HepG2 (cell line): ENCODE measurements around the gene ZFYVE27. TPM values are rescaled to one million over a fixed set of nuclear protein-coding genes. Genes with fewer than 3 reads are reported as not detected.

ENCODE experiments used
- ATAC-seq: fragments of 200-7000 bp; cut with Tn5 transposase; 3 replicates; pipeline ENCODE4 v1.9.1; 2020; ENCODE audit warnings: mild to moderate bottlenecking, moderate library complexity
- BruUV-seq: library from RNA; stranded (reverse); fragments of 400-500 nt; replicated peaks from 2 replicates; lab custom pipeline; 2021; lab: Mats Ljungman, UMichigan
- CTCF ChIA-PET: fragments of 300-600 bp; formaldehyde crosslinking; extraction: SDS; loops from one replicate; lab custom pipeline; 2021; ENCODE audit warnings: low total read pairs, inconsistent platforms, low intra/inter-chr PET ratio; lab: Yijun Ruan, JAX
- POLR2A ChIA-PET: fragments of 350-600 bp; sonication (Branson Sonifier 250); formaldehyde crosslinking; loops from one replicate; lab custom pipeline; 2020; ENCODE audit warnings: antibody characterized with exemption, inconsistent platforms; lab: Yijun Ruan, JAX
- DNase-seq: peaks from one replicate; pipeline ENCODE4 v3.0.0-alpha.2; 2015; ENCODE audit warnings: low spot score
- FAIRE-seq: peaks from 3 replicates; lab custom pipeline; 2011; peaks lifted over from hg19 to GRCh38; lab: Jason Lieb, UNC
- H2AFZ ChIP-seq: one replicate; pipeline ENCODE4 v1.6.1; 2011; ENCODE audit warnings: low read length, inconsistent platforms
- H3K27ac ChIP-seq: fragments of 300-600 bp; 3 replicates; pipeline ENCODE4 v1.8.0; 2011; ENCODE audit warnings: mixed run types, mild to moderate bottlenecking, mixed read lengths, low read length, inconsistent platforms; ENCODE audit not compliant: insufficient read depth; ENCODE audit errors: extremely low read length
- H3K27me3 ChIP-seq, 2 experiments: fragments of 200-600 bp in 1 of 2; 2 replicates in 1 of 2; 3 replicates in 1 of 2; pipeline versions ENCODE4 v1.6.0 to v1.8.0; 2011; ENCODE audit warnings: low read length in 2 of 2, mild to moderate bottlenecking in 2 of 2, moderate library complexity in 2 of 2, inconsistent platforms in 1 of 2; ENCODE audit not compliant: insufficient read depth in 2 of 2, control insufficient read depth in 1 of 2
- H3K36me3 ChIP-seq, 2 experiments: fragments of 200-600 bp in 1 of 2; replicated peaks in 1 of 2; 2 replicates in 1 of 2; 3 replicates in 1 of 2; pipeline versions ENCODE4 v1.5.1 to v1.8.0; 2011; ENCODE audit warnings: low read length in 2 of 2, inconsistent platforms in 1 of 2; ENCODE audit not compliant: insufficient read depth in 2 of 2, control insufficient read depth in 1 of 2
- H3K4me1 ChIP-seq: 2 replicates; pipeline ENCODE4 v1.5.1; 2012; ENCODE audit warnings: low read length, inconsistent platforms; ENCODE audit not compliant: insufficient read depth
- H3K4me2 ChIP-seq: 2 replicates; pipeline ENCODE4 v1.6.0; 2011; ENCODE audit warnings: low read depth, low read length, inconsistent platforms
- H3K4me3 ChIP-seq, 3 experiments: fragments of 200-600 bp in 1 of 3; sonication (generic), shearing (Covaris generic) in 1 of 3; replicated peaks in 1 of 3; 2 replicates each; pipeline ENCODE4 v1.5.1; 2011 to 2016; ENCODE audit warnings: low read length in 3 of 3, inconsistent platforms in 2 of 3, low read depth in 2 of 3, mild to moderate bottlenecking in 2 of 3, control low read depth in 1 of 3, mixed read lengths in 1 of 3; ENCODE audit not compliant: insufficient read depth in 1 of 3
- H3K79me2 ChIP-seq: one replicate; pipeline ENCODE4 v1.6.1; 2011; ENCODE audit warnings: low read length, inconsistent platforms; ENCODE audit not compliant: insufficient read depth
- H3K9ac ChIP-seq: 2 replicates; pipeline ENCODE4 v1.6.0; 2011; ENCODE audit warnings: mild to moderate bottlenecking, low read depth, low read length, inconsistent platforms; ENCODE audit not compliant: insufficient read depth
- H3K9me3 ChIP-seq: 2 replicates; pipeline ENCODE4 v1.5.1; 2012; ENCODE audit warnings: mild to moderate bottlenecking, low read length
- H4K20me1 ChIP-seq: 2 replicates; pipeline ENCODE4 v1.6.0; 2011; ENCODE audit warnings: inconsistent platforms, mild to moderate bottlenecking, low read length, moderate library complexity; ENCODE audit not compliant: insufficient read depth
- KDM1A ChIP-seq: IDR thresholded peaks from 2 replicates; pipeline ENCODE4 v1.6.1; 2016; ENCODE audit warnings: missing compliant biosample characterization
- MBNL3 ChIP-seq: fragments of 250-450 bp; sonication (Bioruptor Pico); conservative IDR thresholded peaks from 2 replicates; pipeline ENCODE4 v1.8.0; 2022; ENCODE audit warnings: mild to moderate bottlenecking, inconsistent platforms
- REPIN1 ChIP-seq: sonication (generic); formaldehyde crosslinking; IDR thresholded peaks from 2 replicates; pipeline ENCODE4 v1.8.0; 2022; ENCODE audit warnings: missing genetic modification reagents, low read depth, mild to moderate bottlenecking, borderline replicate concordance
- SNRNP70 ChIP-seq: fragments of 200-400 bp; formaldehyde crosslinking; IDR thresholded peaks from 2 replicates; pipeline ENCODE4 v1.6.1; 2017; ENCODE audit warnings: mild to moderate bottlenecking, low read depth, low read length, moderate library complexity
- TBL1XR1 ChIP-seq: fragments of 150-350 bp; IDR thresholded peaks from 2 replicates; pipeline ENCODE4 v1.6.1; 2014; ENCODE audit warnings: borderline replicate concordance, low read length; ENCODE audit not compliant: partially characterized antibody
- TEAD2 ChIP-seq: sonication (generic); formaldehyde crosslinking; IDR thresholded peaks from 2 replicates; pipeline ENCODE4 v1.9.0; 2021; ENCODE audit warnings: missing genetic modification reagents
- UBTF ChIP-seq: sonication (generic); formaldehyde crosslinking; IDR thresholded peaks from 2 replicates; pipeline ENCODE4 v1.4.0; 2020; ENCODE audit warnings: mild to moderate bottlenecking, missing genetic modification reagents
- ZNF792 ChIP-seq: IDR thresholded peaks from 2 replicates; pipeline ENCODE4 v1.6.1; 2016
- ZNF83 ChIP-seq: sonication (generic); formaldehyde crosslinking; IDR thresholded peaks from 2 replicates; pipeline ENCODE4 v1.4.0; 2020; ENCODE audit warnings: missing genetic modification reagents, mild to moderate bottlenecking, borderline replicate concordance
- ZSCAN12 ChIP-seq: sonication (generic); formaldehyde crosslinking; IDR thresholded peaks from 2 replicates; pipeline ENCODE4 v1.9.0; 2021; ENCODE audit warnings: mild to moderate bottlenecking, missing genetic modification reagents
- WGBS: methylation state at CpG from one replicate; pipeline ENCODE4 v1.1.6; 2017; ENCODE audit warnings: low lambda C conversion rate; 5-methylcytosine and 5-hydroxymethylcytosine counted together
- in situ Hi-C: cut with HindIII; loops from 2 replicates; pipeline ENCODE4 v1.10.0; 2017; ENCODE audit warnings: low pct_unique_long_range_greater_than_20kb; ENCODE audit not compliant: extremely low pct_ligation_motif_present
- intact Hi-C: fragments of 100-400 bp; cut with micrococcal nuclease; formaldehyde crosslinking; loops from one replicate; pipeline ENCODE4 v1.10.0; 2022; ENCODE audit not compliant: unreplicated experiment
- polyA plus RNA-seq, 8 experiments: library from polyadenylated mRNA; depleted of rRNA in 3 of 8; stranded (reverse) in 7 of 8; unstranded in 1 of 8; fragments of >200 nt; fragmentation: Illumina TruSeq in 4 of 8; extraction: Trizol in 4 of 8; gene quantifications; 2 replicates each; pipeline versions ENCODE4 v1.2.1 to v1.2.3, GENCODE V29; 2011 to 2016; ENCODE audit warnings: low read depth in 4 of 8, missing spikeins in 1 of 8, mixed read lengths in 1 of 8; ENCODE audit not compliant: insufficient read depth in 1 of 8
- total RNA-seq, 5 experiments: library from RNA; depleted of rRNA; stranded (reverse); fragments of >200 nt; fragmentation: Illumina TruSeq; extraction: Trizol; gene quantifications; 2 replicates each; pipeline ENCODE4 v1.2.3, GENCODE V29; 2016; ENCODE audit warnings: low read depth in 1 of 5
- TF ChIP-seq, protein P1 (sequence below): sonication (generic); formaldehyde crosslinking; IDR thresholded peaks from 2 replicates; pipeline ENCODE4 v1.5.0; 2020; ENCODE audit warnings: mild to moderate bottlenecking, missing genetic modification reagents

ZFYVE27 gene
- total and polyA plus RNA-seq, 2 of the 13 experiments (the other 11 are each of a cell fraction or from before 2014, with no cell fraction given) = 19.7 to 20.5 TPM

DNA sequence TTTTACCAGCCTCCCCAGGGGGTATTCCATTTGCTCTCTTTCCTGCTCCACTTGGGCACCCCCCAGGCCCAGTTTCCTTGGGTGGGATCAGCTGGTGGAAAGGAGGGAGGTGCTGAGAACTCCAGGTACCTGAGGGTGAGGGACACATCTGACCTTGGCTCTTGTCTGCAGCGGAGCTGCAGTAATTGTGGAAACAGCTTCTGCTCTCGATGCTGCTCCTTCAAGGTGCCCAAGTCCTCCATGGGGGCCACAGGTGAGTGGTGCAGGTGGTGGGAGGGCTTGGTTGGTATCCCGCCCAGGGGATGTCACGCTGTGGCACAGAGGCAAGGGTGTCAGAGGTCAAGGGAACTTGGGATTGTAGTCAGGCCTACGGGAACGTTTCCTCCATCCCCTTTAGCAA, 20.5 kb downstream of the ZFYVE27 start:
- no TSS peak for BruUV-seq
- FAIRE-seq (no peak), ATAC-seq (no peak), DNase-seq (no peak)
- WGBS = 100% methylated on average over 4 of the region's 6 CpGs
- H3K79me2 ChIP-seq = no peaks in the 10 kb centered on the region
- intact Hi-C loops (no loop called here), in situ Hi-C loops (loop anchor here (5.0 kb wide), 2 partner anchors 35 to 110 kb away; no protein-coding TSS in a partner anchor)
- peaks cover 21% of the 10 kb centered on the region for H3K4me1 ChIP-seq
- no peak overlapping the region for H3K4me3 ChIP-seq
- no peak overlapping the region for H3K27ac ChIP-seq
- no peak overlapping the region for H3K9ac ChIP-seq
- no peak overlapping the region for H3K4me2 ChIP-seq
- H4K20me1 ChIP-seq = no peaks in the 10 kb centered on the region
- no peaks in the 10 kb centered on the region for H3K9me3 ChIP-seq
- TF ChIP-seq MBNL3 (CRISPR knock-in tag) (no peak), UBTF (CRISPR knock-in tag) (no peak), SNRNP70 (no peak), ZSCAN12 (CRISPR knock-in tag) (no peak), REPIN1 (CRISPR knock-in tag) (no peak), ZNF792 (CRISPR knock-in tag) (no peak), TBL1XR1 (no peak), ZNF83 (CRISPR knock-in tag) (no peak), TEAD2 (CRISPR knock-in tag) (no peak), KDM1A (CRISPR knock-in tag) (no peak)
- TF ChIP-seq, protein P1, sequence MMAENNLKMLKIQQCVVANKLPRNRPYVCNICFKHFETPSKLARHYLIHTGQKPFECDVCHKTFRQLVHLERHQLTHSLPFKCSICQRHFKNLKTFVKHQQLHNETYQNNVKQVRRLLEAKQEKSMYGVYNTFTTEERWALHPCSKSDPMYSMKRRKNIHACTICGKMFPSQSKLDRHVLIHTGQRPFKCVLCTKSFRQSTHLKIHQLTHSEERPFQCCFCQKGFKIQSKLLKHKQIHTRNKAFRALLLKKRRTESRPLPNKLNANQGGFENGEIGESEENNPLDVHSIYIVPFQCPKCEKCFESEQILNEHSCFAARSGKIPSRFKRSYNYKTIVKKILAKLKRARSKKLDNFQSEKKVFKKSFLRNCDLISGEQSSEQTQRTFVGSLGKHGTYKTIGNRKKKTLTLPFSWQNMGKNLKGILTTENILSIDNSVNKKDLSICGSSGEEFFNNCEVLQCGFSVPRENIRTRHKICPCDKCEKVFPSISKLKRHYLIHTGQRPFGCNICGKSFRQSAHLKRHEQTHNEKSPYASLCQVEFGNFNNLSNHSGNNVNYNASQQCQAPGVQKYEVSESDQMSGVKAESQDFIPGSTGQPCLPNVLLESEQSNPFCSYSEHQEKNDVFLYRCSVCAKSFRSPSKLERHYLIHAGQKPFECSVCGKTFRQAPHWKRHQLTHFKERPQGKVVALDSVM (CRISPR knock-in tag) = no peak
- POLR2A ChIA-PET = no interaction called here
- H3K36me3 ChIP-seq = peaks cover 37 to 75% of the 10 kb centered on the region in 2 experiments
- CTCF ChIA-PET = no interaction called here
- H2AFZ ChIP-seq = no peak overlapping the region
- no peaks in the 10 kb centered on the region for H3K27me3 ChIP-seq
